Tibial nerve (tissue), 4 donors: ENCODE data around the gene CALHM6. TPM values are rescaled to one million over a fixed set of nuclear protein-coding genes. Genes with fewer than 3 reads are reported as not detected.

ENCODE experiments used
- DNase-seq, 2 donors: peaks; one replicate each; pipeline ENCODE4 v3.0.0-alpha.2; 2019; ENCODE audit warnings: low spot score in 2 of 2
- H3K27ac ChIP-seq, 4 donors: fragments of 200-600 bp; sonication (generic) in 3 of 4; one replicate each; pipeline ENCODE4 v1.5.1; 2017 to 2019; ENCODE audit warnings: mild to moderate bottlenecking in 1 of 4
- H3K27me3 ChIP-seq, 2 donors: fragments of 200-600 bp; sonication (generic) in 1 of 2; one replicate each; pipeline versions ENCODE4 v1.5.1 to v1.6.0; 2017 to 2019
- H3K36me3 ChIP-seq, 3 donors: fragments of 200-600 bp; sonication (generic); one replicate each; pipeline ENCODE4 v1.5.1; 2018 to 2019
- H3K4me1 ChIP-seq, 4 donors: fragments of 200-600 bp; sonication (generic) in 3 of 4; one replicate each; pipeline ENCODE4 v1.5.1; 2017 to 2019
- H3K4me3 ChIP-seq, 4 donors: fragments of 200-600 bp; sonication (generic) in 3 of 4; one replicate each; pipeline ENCODE4 v1.5.1; 2017 to 2019; ENCODE audit warnings: mild to moderate bottlenecking in 1 of 4, moderate library complexity in 1 of 4
- H3K9me3 ChIP-seq, 4 donors: fragments of 200-600 bp; sonication (generic) in 3 of 4; one replicate each; pipeline ENCODE4 v1.5.1; 2017 to 2019
- CTCF ChIP-seq, 5 experiments: fragments of 200-600 bp in 3 of 5; fragments of 450-650 bp in 2 of 5; sonication (generic) in 3 of 5; IDR thresholded peaks; one replicate each; pipeline ENCODE4 v1.5.1; 2016 to 2019; ENCODE audit warnings: antibody characterized with exemption in 5 of 5, mild to moderate bottlenecking in 3 of 5, moderate library complexity in 2 of 5
- EP300 ChIP-seq, 2 donors: sonication (generic); formaldehyde crosslinking; IDR thresholded peaks; one replicate each; pipeline ENCODE4 v1.6.1; 2017; ENCODE audit warnings: antibody characterized with exemption in 2 of 2, mild to moderate bottlenecking in 1 of 2
- POLR2A ChIP-seq, 2 donors: fragments of 450-650 bp; IDR thresholded peaks; one replicate each; pipeline ENCODE4 v1.6.1; 2017; ENCODE audit warnings: antibody characterized with exemption in 2 of 2, mild to moderate bottlenecking in 2 of 2, moderate library complexity in 2 of 2
- WGBS, 2 donors: methylation state at CpG; one replicate each; pipeline ENCODE4 v1.1.5; 2018; 5-methylcytosine and 5-hydroxymethylcytosine counted together
- total RNA-seq, 4 donors: library from RNA; depleted of rRNA; stranded (reverse); fragments of >200 nt; gene quantifications; one replicate each; pipeline ENCODE4 v1.1.0, GENCODE V29; 2016

The CALHM6 gene
- total RNA-seq, 4 donors from 2014 or later = 0.60 to 11.4 (median 5.4) TPM

GRCh38 chr6:116450185-116450710 is 10.9 kb upstream of the CALHM6 start:
- Histone ChIP-seq H3K36me3 (no peaks in the 10 kb centered on the region), H3K27me3 (no peaks in the 10 kb centered on the region), H3K27ac (no peak overlapping the region), H3K9me3 (no peaks in the 10 kb centered on the region), H3K4me3 (no peak overlapping the region), H3K4me1 (peaks cover 0 to 16% (median 3%) of the 10 kb centered on the region in 4 donors)
- WGBS, 2 donors = 82 to 94% methylated on average over 1 of the region's 1 CpG
- no peak for DNase-seq
- TF ChIP-seq POLR2A (IDR thresholded peaks at IDR 0.05) = no peak
- no peak for TF ChIP-seq CTCF (IDR thresholded peaks at IDR 0.05)
- TF ChIP-seq EP300 (IDR thresholded peaks at IDR 0.05) = no peak

GRCh38 chr6:116450769-116451740 is 10.1 kb upstream of the CALHM6 start:
- H3K27me3 ChIP-seq = no peaks in the 10 kb centered on the region
- TF ChIP-seq CTCF (IDR thresholded peaks at IDR 0.05) = no peak
- TF ChIP-seq EP300 (IDR thresholded peaks at IDR 0.05) = no peak
- TF ChIP-seq POLR2A (IDR thresholded peaks at IDR 0.05) = no peak
- peaks cover 0 to 16% (median 3%) of the 10 kb centered on the region in 4 donors for H3K4me1 ChIP-seq
- no peaks in the 10 kb centered on the region for H3K9me3 ChIP-seq
- no peak overlapping the region for H3K27ac ChIP-seq
- DNase-seq = no peak
- H3K36me3 ChIP-seq = no peaks in the 10 kb centered on the region
- H3K4me3 ChIP-seq = no peak overlapping the region
- 80 to 86% methylated on average over 9 of the region's 9 CpGs for WGBS, 2 donors

- H3K27me3 ChIP-seq = no peaks in the 10 kb centered on the region
- peaks cover 0 to 13% (median 2%) of the 10 kb centered on the region in 4 donors for H3K4me1 ChIP-seq
- H3K36me3 ChIP-seq = no peaks in the 10 kb centered on the region
- DNase-seq = no peak
- no peak overlapping the region for H3K4me3 ChIP-seq
- no peaks in the 10 kb centered on the region for H3K9me3 ChIP-seq
- H3K27ac ChIP-seq = no peak overlapping the region
- TF ChIP-seq EP300 (IDR thresholded peaks at IDR 0.05) = no peak
- no peak for TF ChIP-seq CTCF (IDR thresholded peaks at IDR 0.05)
- TF ChIP-seq POLR2A (IDR thresholded peaks at IDR 0.05) = no peak
Measured at GRCh38 chr6:116451916-116452315, 9.3 kb upstream of the CALHM6 start.

- H3K4me1 ChIP-seq = peaks cover 0 to 7% (median 0%) of the 10 kb centered on the region in 4 donors
- no peaks in the 10 kb centered on the region for H3K27me3 ChIP-seq
- WGBS, 2 donors = 80 to 87% methylated on average over 2 of the region's 2 CpGs
- H3K9me3 ChIP-seq = no peaks in the 10 kb centered on the region
- no peaks in the 10 kb centered on the region for H3K36me3 ChIP-seq
- H3K27ac ChIP-seq = no peak overlapping the region
- DNase-seq = no peak
- TF ChIP-seq POLR2A (IDR thresholded peaks at IDR 0.05) = no peak
- H3K4me3 ChIP-seq = no peak overlapping the region
Measured at GRCh38 chr6:116452531-116452930, 8.6 kb upstream of the CALHM6 start.

- Histone ChIP-seq H3K27ac (no peak overlapping the region), H3K9me3 (no peaks in the 10 kb centered on the region), H3K4me3 (no peak overlapping the region), H3K36me3 (no peaks in the 10 kb centered on the region), H3K27me3 (no peaks in the 10 kb centered on the region), H3K4me1 (no peaks in the 10 kb centered on the region)
- TF ChIP-seq POLR2A (IDR thresholded peaks at IDR 0.05) (no peak), EP300 (IDR thresholded peaks at IDR 0.05) (no peak), CTCF (IDR thresholded peaks at IDR 0.05) (no peak)
- DNase-seq = no peak
- WGBS, 2 donors = 89 to 91% methylated on average over 3 of the region's 3 CpGs
Measured at GRCh38 chr6:116456106-116456505, 5.1 kb upstream of the CALHM6 start.
